H9 (cell line): ENCODE data around the gene RXRB. TPM values are rescaled to one million over a fixed set of nuclear protein-coding genes. Genes with fewer than 3 reads are reported as not detected.

ENCODE experiments used
- DNase-seq: peaks from one replicate; pipeline ENCODE4 v3.0.0-alpha.2; 2017
- H2AFZ ChIP-seq: one replicate; pipeline ENCODE4 v1.6.1; 2013; ENCODE audit warnings: mild to moderate bottlenecking, low read length, control low read depth, moderate library complexity
- H2AK5ac ChIP-seq: 2 replicates; pipeline ENCODE4 v1.6.1; 2013; ENCODE audit warnings: low read length, control low read depth, mixed read lengths; ENCODE audit not compliant: insufficient read length
- H2BK120ac ChIP-seq: one replicate; pipeline ENCODE4 v1.6.1; 2013; ENCODE audit warnings: low read depth, mild to moderate bottlenecking, low read length, control low read depth, inconsistent platforms; ENCODE audit not compliant: poor library complexity, severe bottlenecking
- H2BK12ac ChIP-seq: 2 replicates; pipeline ENCODE4 v1.6.1; 2013; ENCODE audit warnings: low read length, control low read depth, mixed read lengths, low read depth; ENCODE audit not compliant: insufficient read length
- H2BK15ac ChIP-seq: 2 replicates; pipeline ENCODE4 v1.6.1; 2013; ENCODE audit warnings: low read depth, low read length, control low read depth
- H2BK20ac ChIP-seq: one replicate; pipeline ENCODE4 v1.6.1; 2013; ENCODE audit warnings: low read depth, mild to moderate bottlenecking, low read length, control low read depth, inconsistent platforms; ENCODE audit not compliant: poor library complexity, severe bottlenecking
- H2BK5ac ChIP-seq: 2 replicates; pipeline ENCODE4 v1.6.1; 2013; ENCODE audit warnings: low read length, control low read depth, mixed read lengths; ENCODE audit not compliant: insufficient read length
- H3K14ac ChIP-seq: 2 replicates; pipeline ENCODE4 v1.6.1; 2013; ENCODE audit warnings: low read length, control low read depth; ENCODE audit not compliant: insufficient read depth
- H3K18ac ChIP-seq: 2 replicates; pipeline ENCODE4 v1.6.1; 2013; ENCODE audit warnings: low read depth, mild to moderate bottlenecking, mixed read lengths, low read length, control low read depth; ENCODE audit not compliant: insufficient read length
- H3K23ac ChIP-seq: 2 replicates; pipeline ENCODE4 v1.6.1; 2013; ENCODE audit warnings: low read length, control low read depth, mixed read lengths, low read depth; ENCODE audit not compliant: insufficient read length
- H3K23me2 ChIP-seq: 2 replicates; pipeline ENCODE4 v1.6.1; 2013; ENCODE audit warnings: low read depth, mild to moderate bottlenecking, mixed read lengths, low read length, control low read depth; ENCODE audit not compliant: insufficient read length, poor library complexity, severe bottlenecking
- H3K27ac ChIP-seq: 2 replicates; pipeline ENCODE4 v1.5.1; 2013; ENCODE audit warnings: low read length, control low read depth, mixed read lengths, low read depth; ENCODE audit not compliant: insufficient read length
- H3K27me3 ChIP-seq: 2 replicates; pipeline ENCODE4 v1.6.1; 2013; ENCODE audit warnings: low read length, control low read depth, inconsistent platforms; ENCODE audit not compliant: insufficient read depth
- H3K4ac ChIP-seq: 2 replicates; pipeline ENCODE4 v1.6.1; 2013; ENCODE audit warnings: low read depth, mild to moderate bottlenecking, control low read depth, inconsistent platforms, low read length, moderate library complexity
- H3K4me1 ChIP-seq: 2 replicates; pipeline ENCODE4 v1.6.1; 2013; ENCODE audit warnings: low read length, control low read depth, inconsistent platforms; ENCODE audit not compliant: insufficient read depth
- H3K4me2 ChIP-seq: 2 replicates; pipeline ENCODE4 v1.6.1; 2013; ENCODE audit warnings: low read length, control low read depth, mixed read lengths; ENCODE audit not compliant: insufficient read length, insufficient read depth
- H3K56ac ChIP-seq: 2 replicates; pipeline ENCODE4 v1.6.1; 2013; ENCODE audit warnings: low read depth, mild to moderate bottlenecking, mixed read lengths, low read length, control low read depth; ENCODE audit not compliant: insufficient read length
- H3K79me1 ChIP-seq: 2 replicates; pipeline ENCODE4 v1.6.1; 2013; ENCODE audit warnings: low read depth, mild to moderate bottlenecking, moderate library complexity, low read length, control low read depth, inconsistent platforms; ENCODE audit not compliant: insufficient read depth, poor library complexity, severe bottlenecking
- H3K79me2 ChIP-seq: 2 replicates; pipeline ENCODE4 v1.6.1; 2013; ENCODE audit warnings: low read length, control low read depth, inconsistent platforms; ENCODE audit not compliant: insufficient read depth
- H3K9ac ChIP-seq: 2 replicates; pipeline ENCODE4 v1.6.1; 2013; ENCODE audit warnings: low read length, control low read depth, mixed read lengths; ENCODE audit not compliant: insufficient read length; ENCODE audit errors: extremely low read depth
- H3K9me3 ChIP-seq: one replicate; pipeline ENCODE4 v1.6.1; 2013; ENCODE audit warnings: low read depth, low read length, inconsistent platforms; ENCODE audit not compliant: control insufficient read depth
- H3T11ph ChIP-seq: one replicate; pipeline ENCODE4 v1.6.1; 2013; ENCODE audit warnings: mild to moderate bottlenecking, low read length, control low read depth, inconsistent platforms
- H4K20me1 ChIP-seq: one replicate; pipeline ENCODE4 v1.6.1; 2013; ENCODE audit not compliant: control insufficient read depth, insufficient read length, insufficient read depth
- H4K5ac ChIP-seq: 2 replicates; pipeline ENCODE4 v1.6.1; 2013; ENCODE audit warnings: low read depth, mild to moderate bottlenecking, mixed read lengths, low read length, control low read depth; ENCODE audit not compliant: insufficient read length
- H4K8ac ChIP-seq: replicated peaks from 2 replicates; pipeline ENCODE4 v1.6.1; 2013; ENCODE audit warnings: low read length, control low read depth, mixed read lengths, low read depth; ENCODE audit not compliant: insufficient read length
- H4K91ac ChIP-seq: 2 replicates; pipeline ENCODE4 v1.6.1; 2013; ENCODE audit warnings: low read depth, mild to moderate bottlenecking, moderate library complexity, mixed read lengths, low read length, control low read depth; ENCODE audit not compliant: insufficient read length
- H3K27ac Mint-ChIP-seq, 3 experiments: 2 replicates in 2 of 3; 3 replicates in 1 of 3; pipeline ENCODE4 v1.8.0; 2020 to 2021; ENCODE audit warnings: mixed read lengths in 3 of 3, mild to moderate bottlenecking in 1 of 3, moderate library complexity in 1 of 3
- H3K27me3 Mint-ChIP-seq: 2 replicates; pipeline ENCODE4 v1.8.0; 2021; ENCODE audit warnings: low read depth, mild to moderate bottlenecking, moderate library complexity, mixed read lengths
- H3K36me3 Mint-ChIP-seq, 3 experiments: 2 replicates in 2 of 3; 3 replicates in 1 of 3; pipeline ENCODE4 v1.8.0; 2020 to 2021; ENCODE audit warnings: low read depth in 3 of 3, mixed read lengths in 3 of 3; ENCODE audit not compliant: insufficient read depth in 1 of 3
- H3K4me1 Mint-ChIP-seq, 2 experiments: 2 replicates each; pipeline ENCODE4 v1.8.0; 2020; ENCODE audit warnings: mixed read lengths in 2 of 2
- H3K4me3 Mint-ChIP-seq, 2 experiments: 2 replicates in 1 of 2; 3 replicates in 1 of 2; pipeline ENCODE4 v1.8.0; 2020 to 2021; ENCODE audit warnings: mild to moderate bottlenecking in 2 of 2, mixed read lengths in 2 of 2, moderate library complexity in 1 of 2
- H3K9me3 Mint-ChIP-seq, 2 experiments: 2 replicates in 1 of 2; 3 replicates in 1 of 2; pipeline ENCODE4 v1.8.0; 2020; ENCODE audit warnings: mild to moderate bottlenecking in 2 of 2, mixed read lengths in 2 of 2, moderate library complexity in 1 of 2
- WGBS: extraction: QIAGEN DNeasy Blood & Tissue Kit; methylation state at CpG from one replicate; pipeline ENCODE4 v1.1.7; 2013; ENCODE audit warnings: missing lambda C conversion rate, low lambda C conversion rate, mixed read lengths; ENCODE audit not compliant: insufficient read length; ENCODE audit errors: extremely low coverage; 5-methylcytosine and 5-hydroxymethylcytosine counted together
- total RNA-seq: library from RNA; stranded (reverse); gene quantifications from 2 replicates; pipeline ENCODE4 v1.2.1, GENCODE V29; 2021
- TF ChIP-seq, protein P1 (sequence below): fragments of 200-600 bp; sonication (generic); conservative IDR thresholded peaks from 3 replicates; pipeline ENCODE4 v1.8.0; 2021; ENCODE audit warnings: antibody characterized with exemption, mild to moderate bottlenecking

RXRB gene
- total RNA-seq, 1 experiment from 2014 or later, result 14.8 TPM

DNA sequence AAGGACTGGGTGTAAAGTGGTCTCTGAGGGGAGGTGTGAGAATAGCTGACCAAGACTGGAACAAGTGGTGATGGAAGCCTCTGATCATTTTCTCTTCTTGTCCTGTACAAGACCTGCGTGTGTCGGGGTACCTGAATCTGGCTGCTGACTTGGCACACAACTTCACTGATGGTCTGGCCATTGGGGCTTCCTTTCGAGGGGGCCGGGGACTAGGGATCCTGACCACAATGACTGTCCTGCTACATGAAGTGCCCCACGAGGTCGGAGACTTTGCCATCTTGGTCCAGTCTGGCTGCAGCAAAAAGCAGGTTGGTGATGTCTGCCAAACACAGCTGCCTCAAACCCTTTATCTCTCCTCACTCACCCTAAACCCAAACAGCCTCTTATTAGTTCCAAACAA is 2.3 kb upstream of the RXRB start:
- Histone ChIP-seq H2AFZ (no peak overlapping the region), H3K4me1 (peaks cover 15% of the 10 kb centered on the region; the same call in 1 of the 2 replicates), H3K27me3 (peaks cover 23% of the 10 kb centered on the region; the same call in 1 of the 2 replicates), H3K23me2 (peaks cover 23% of the 10 kb centered on the region), H3T11ph (no peak overlapping the region), H4K8ac (no peak overlapping the region), H4K20me1 (no peaks in the 10 kb centered on the region), H3K79me2 (peaks cover 4% of the 10 kb centered on the region; the same call in 1 of the 2 replicates), H2BK15ac (no peak overlapping the region), H2BK20ac (no peak overlapping the region), H3K9me3 (no peaks in the 10 kb centered on the region), H4K5ac (no peak overlapping the region), H3K18ac (no peak overlapping the region), H3K27ac (no peak overlapping the region), H3K4me2 (no peak overlapping the region), H3K56ac (no peak overlapping the region), H3K23ac (no peak overlapping the region), H2BK5ac (no peak overlapping the region), H3K14ac (no peak overlapping the region), H3K79me1 (no peaks in the 10 kb centered on the region), H3K4ac (no peak overlapping the region), H4K91ac (no peak overlapping the region), H2BK12ac (no peak overlapping the region), H2BK120ac (no peak overlapping the region), H3K9ac (no peak overlapping the region), H2AK5ac (no peak overlapping the region)
- H3K9me3 Mint-ChIP-seq, result no peaks in the 10 kb centered on the region; a peak in 1 of 5 replicates
- H3K4me1 Mint-ChIP-seq, result peaks cover 47 to 60% of the 10 kb centered on the region in 2 experiments
- H3K4me3 Mint-ChIP-seq, result peak overlapping the region; percentile 96 to 99
- peak overlapping the region in 1 of 3 experiments; percentile 71; a peak in 1 of 7 replicates for H3K27ac Mint-ChIP-seq
- H3K36me3 Mint-ChIP-seq, result peaks cover 25 to 34% (median 28%) of the 10 kb centered on the region in 3 experiments
- TF ChIP-seq, protein P1, sequence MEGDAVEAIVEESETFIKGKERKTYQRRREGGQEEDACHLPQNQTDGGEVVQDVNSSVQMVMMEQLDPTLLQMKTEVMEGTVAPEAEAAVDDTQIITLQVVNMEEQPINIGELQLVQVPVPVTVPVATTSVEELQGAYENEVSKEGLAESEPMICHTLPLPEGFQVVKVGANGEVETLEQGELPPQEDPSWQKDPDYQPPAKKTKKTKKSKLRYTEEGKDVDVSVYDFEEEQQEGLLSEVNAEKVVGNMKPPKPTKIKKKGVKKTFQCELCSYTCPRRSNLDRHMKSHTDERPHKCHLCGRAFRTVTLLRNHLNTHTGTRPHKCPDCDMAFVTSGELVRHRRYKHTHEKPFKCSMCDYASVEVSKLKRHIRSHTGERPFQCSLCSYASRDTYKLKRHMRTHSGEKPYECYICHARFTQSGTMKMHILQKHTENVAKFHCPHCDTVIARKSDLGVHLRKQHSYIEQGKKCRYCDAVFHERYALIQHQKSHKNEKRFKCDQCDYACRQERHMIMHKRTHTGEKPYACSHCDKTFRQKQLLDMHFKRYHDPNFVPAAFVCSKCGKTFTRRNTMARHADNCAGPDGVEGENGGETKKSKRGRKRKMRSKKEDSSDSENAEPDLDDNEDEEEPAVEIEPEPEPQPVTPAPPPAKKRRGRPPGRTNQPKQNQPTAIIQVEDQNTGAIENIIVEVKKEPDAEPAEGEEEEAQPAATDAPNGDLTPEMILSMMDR, result no peak
- peaks cover 29% of the 10 kb centered on the region for H3K27me3 Mint-ChIP-seq
- no peak for DNase-seq
- no CpG with 5 or more reads among the region's 6 CpGs for WGBS
